PC-3 (cell line): ENCODE measurements around the gene LRRC10.

ENCODE experiments used
- CTCF ChIP-seq: fragments of 300-600 bp; sonication (generic); conservative IDR thresholded peaks from 2 replicates; pipeline ENCODE4 v1.5.1; 2017; ENCODE audit warnings: antibody characterized with exemption, low read depth, mild to moderate bottlenecking, low read length
- EZH2 ChIP-seq: fragments of 300-600 bp; sonication (generic); IDR thresholded peaks from one replicate; pipeline ENCODE4 v1.6.1; 2017; ENCODE audit warnings: antibody characterized with exemption, mild to moderate bottlenecking, low read length; ENCODE audit not compliant: unreplicated experiment
- EZH2phosphoT487 ChIP-seq: fragments of 300-600 bp; sonication (generic); IDR thresholded peaks from 2 replicates; pipeline ENCODE4 v1.6.1; 2018; ENCODE audit warnings: mild to moderate bottlenecking, antibody characterized with exemption, low read length, borderline replicate concordance

- TF ChIP-seq CTCF = no peak
- TF ChIP-seq EZH2 = no peak
- TF ChIP-seq EZH2phosphoT487 = no peak
These were observed 10.8 kb upstream of the LRRC10 start for GRCh38 chr12:69621551-69621950.
